ENCODE data around the gene KCP.

- TF ChIP-seq SMC3 (IDR thresholded peaks at IDR 0.05; ENCODE audit: low read depth, low read length) (no peak), ZBTB33 (IDR thresholded peaks at IDR 0.05; ENCODE audit: borderline replicate concordance, low read depth) (no peak), RFX5 (IDR thresholded peaks at IDR 0.05; ENCODE audit: low read length) (no peak), TAF1 (IDR thresholded peaks at IDR 0.05; ENCODE audit: borderline replicate concordance, low read depth, low read length) (no peak), RAD21 (IDR thresholded peaks at IDR 0.05; ENCODE audit: low read length) (no peak), REST (IDR thresholded peaks at IDR 0.05; ENCODE audit: low read depth, low read length) (no peak)
Measured at GRCh38 chr7:128890306-128891109, 20.0 kb downstream of the KCP start.

Data from SK-N-SH (cell line).